PC-3 (cell line): ENCODE data around the gene TNFRSF9.

Source experiments
- CTCF ChIP-seq: fragments of 300-600 bp; sonication (generic); conservative IDR thresholded peaks from 2 replicates; pipeline ENCODE4 v1.5.1; 2017; ENCODE audit warnings: antibody characterized with exemption, low read depth, mild to moderate bottlenecking, low read length
- EZH2 ChIP-seq: fragments of 300-600 bp; sonication (generic); IDR thresholded peaks from one replicate; pipeline ENCODE4 v1.6.1; 2017; ENCODE audit warnings: antibody characterized with exemption, mild to moderate bottlenecking, low read length; ENCODE audit not compliant: unreplicated experiment
- EZH2phosphoT487 ChIP-seq: fragments of 300-600 bp; sonication (generic); IDR thresholded peaks from 2 replicates; pipeline ENCODE4 v1.6.1; 2018; ENCODE audit warnings: mild to moderate bottlenecking, antibody characterized with exemption, low read length, borderline replicate concordance

- no peak for TF ChIP-seq CTCF
- TF ChIP-seq EZH2, result no peak
- TF ChIP-seq EZH2phosphoT487, result no peak
Observed at GRCh38 chr1:7871136-7871535, 69.5 kb downstream of the TNFRSF9 start.
